HEK293 (cell line): ENCODE measurements around the gene PSMD12.
A peak's percentile ranks its signal among the peaks of the same experiment; 100 is the strongest.

Experiments used
- CTCF ChIA-PET: fragments of 350-600 bp; formaldehyde crosslinking; extraction: SDS; loops from one replicate; lab custom pipeline; 2021; ENCODE audit warnings: antibody characterized with exemption; lab: Yijun Ruan, JAX
- POLR2A ChIA-PET: fragments of 300-600 bp; formaldehyde crosslinking; extraction: SDS; loops from one replicate; lab custom pipeline; 2020; ENCODE audit warnings: antibody characterized with exemption, inconsistent platforms; lab: Yijun Ruan, JAX
- H3K27ac ChIP-seq: fragments of 200-500 bp; sonication (Bioruptor generic); 2 replicates; pipeline ENCODE4 v1.5.1; 2014; ENCODE audit warnings: low read depth, low read length, control low read depth, inconsistent platforms; ENCODE audit errors: extremely low read depth
- H3K36me3 ChIP-seq, 2 experiments: fragments of 200-500 bp in 1 of 2; sonication (Bioruptor generic) in 1 of 2; 1 replicate in 1 of 2; 2 replicates in 1 of 2; pipeline ENCODE4 v1.5.1; 2014 to 2017; ENCODE audit warnings: inconsistent platforms in 2 of 2, low read length in 2 of 2; ENCODE audit not compliant: control insufficient read depth in 2 of 2, insufficient read depth in 1 of 2
- H3K4me1 ChIP-seq: fragments of 200-500 bp; sonication (Bioruptor generic); 2 replicates; pipeline ENCODE4 v1.5.1; 2014; ENCODE audit warnings: mild to moderate bottlenecking, low read length, inconsistent platforms; ENCODE audit not compliant: control insufficient read depth, insufficient read depth
- H3K4me3 ChIP-seq: 2 replicates; pipeline ENCODE4 v1.5.1; 2011; ENCODE audit warnings: low read depth, mild to moderate bottlenecking, control low read depth, low read length, moderate library complexity
- H3K9me3 ChIP-seq: fragments of 200-500 bp; sonication (Bioruptor generic); 2 replicates; pipeline ENCODE4 v1.5.1; 2014; ENCODE audit warnings: low read depth, low read length, inconsistent platforms; ENCODE audit not compliant: control insufficient read depth, insufficient read depth
- EGR2 ChIP-seq: fragments of 450-650 bp; formaldehyde crosslinking; IDR thresholded peaks from 2 replicates; pipeline ENCODE4 v1.5.1; 2016; ENCODE audit warnings: low read depth, missing biosample characterization, missing genetic modification characterization
- INSM2 ChIP-seq: fragments of 450-650 bp; formaldehyde crosslinking; IDR thresholded peaks from 2 replicates; pipeline ENCODE4 v1.5.1; 2016; ENCODE audit warnings: missing biosample characterization, missing genetic modification characterization
- KLF16 ChIP-seq: fragments of 450-650 bp; formaldehyde crosslinking; IDR thresholded peaks from 2 replicates; pipeline ENCODE4 v1.5.1; 2017; ENCODE audit warnings: missing biosample characterization, missing genetic modification characterization
- KLF8 ChIP-seq: fragments of 450-650 bp; formaldehyde crosslinking; IDR thresholded peaks from 2 replicates; pipeline ENCODE4 v1.5.1; 2016; ENCODE audit warnings: missing biosample characterization, missing genetic modification characterization
- KLF9 ChIP-seq: fragments of 450-650 bp; formaldehyde crosslinking; IDR thresholded peaks from 2 replicates; pipeline ENCODE4 v1.5.1; 2016; ENCODE audit warnings: missing biosample characterization, missing genetic modification characterization, low read depth
- PATZ1 ChIP-seq: fragments of 450-650 bp; formaldehyde crosslinking; IDR thresholded peaks from 2 replicates; pipeline ENCODE4 v1.5.1; 2016; ENCODE audit warnings: missing biosample characterization, missing genetic modification characterization
- RBAK ChIP-seq: fragments of 450-650 bp; formaldehyde crosslinking; IDR thresholded peaks from 2 replicates; pipeline ENCODE4 v1.5.1; 2016; ENCODE audit warnings: missing biosample characterization, missing genetic modification characterization
- SP3 ChIP-seq: fragments of 450-650 bp; formaldehyde crosslinking; IDR thresholded peaks from 2 replicates; pipeline ENCODE4 v1.5.1; 2016; ENCODE audit warnings: missing biosample characterization, missing genetic modification characterization
- TSHZ1 ChIP-seq: fragments of 450-650 bp; formaldehyde crosslinking; IDR thresholded peaks from 2 replicates; pipeline ENCODE4 v1.5.1; 2016; ENCODE audit warnings: missing biosample characterization, missing genetic modification characterization, borderline replicate concordance
- YY1 ChIP-seq: fragments of 450-650 bp; formaldehyde crosslinking; IDR thresholded peaks from 2 replicates; pipeline ENCODE4 v1.5.1; 2018; ENCODE audit warnings: missing biosample characterization, missing genetic modification characterization
- ZNF138 ChIP-seq: fragments of 450-650 bp; formaldehyde crosslinking; IDR thresholded peaks from 2 replicates; pipeline ENCODE4 v1.5.1; 2016; ENCODE audit warnings: missing biosample characterization, missing genetic modification characterization, borderline replicate concordance
- ZNF146 ChIP-seq: fragments of 450-650 bp; formaldehyde crosslinking; IDR thresholded peaks from 2 replicates; pipeline ENCODE4 v1.5.1; 2016; ENCODE audit warnings: missing biosample characterization, missing genetic modification characterization
- ZNF155 ChIP-seq: fragments of 450-650 bp; formaldehyde crosslinking; IDR thresholded peaks from 2 replicates; pipeline ENCODE4 v1.5.1; 2016; ENCODE audit warnings: missing biosample characterization, missing genetic modification characterization
- ZNF169 ChIP-seq: fragments of 450-650 bp; formaldehyde crosslinking; IDR thresholded peaks from 2 replicates; pipeline ENCODE4 v1.5.1; 2016; ENCODE audit warnings: missing biosample characterization, missing genetic modification characterization
- ZNF2 ChIP-seq: fragments of 450-650 bp; formaldehyde crosslinking; IDR thresholded peaks from 2 replicates; pipeline ENCODE4 v1.5.1; 2016; ENCODE audit warnings: missing biosample characterization, missing genetic modification characterization
- ZNF335 ChIP-seq: fragments of 450-650 bp; formaldehyde crosslinking; conservative IDR thresholded peaks from 2 replicates; pipeline ENCODE4 v1.5.1; 2016; ENCODE audit warnings: missing biosample characterization, missing genetic modification characterization
- ZNF350 ChIP-seq: fragments of 450-650 bp; formaldehyde crosslinking; IDR thresholded peaks from 2 replicates; pipeline ENCODE4 v1.5.0; 2017; ENCODE audit warnings: missing biosample characterization, mild to moderate bottlenecking, missing genetic modification characterization
- ZNF362 ChIP-seq: fragments of 450-650 bp; formaldehyde crosslinking; IDR thresholded peaks from 2 replicates; pipeline ENCODE4 v1.5.1; 2016; ENCODE audit warnings: missing biosample characterization, missing genetic modification characterization
- ZNF366 ChIP-seq: fragments of 450-650 bp; formaldehyde crosslinking; conservative IDR thresholded peaks from 2 replicates; pipeline ENCODE4 v1.5.1; 2016; ENCODE audit warnings: missing biosample characterization, missing genetic modification characterization
- ZNF549 ChIP-seq: fragments of 450-650 bp; IDR thresholded peaks from 2 replicates; pipeline ENCODE4 v1.5.1; 2018; ENCODE audit warnings: missing biosample characterization, missing genetic modification characterization, mild to moderate bottlenecking, inconsistent platforms, moderate library complexity
- ZNF600 ChIP-seq: fragments of 450-650 bp; formaldehyde crosslinking; IDR thresholded peaks from 2 replicates; pipeline ENCODE4 v1.5.1; 2016; ENCODE audit warnings: missing biosample characterization, missing genetic modification characterization
- ZNF626 ChIP-seq: fragments of 450-650 bp; sonication (Bioruptor Pico); formaldehyde crosslinking; IDR thresholded peaks from 2 replicates; pipeline ENCODE4 v1.5.1; 2018; ENCODE audit warnings: missing biosample characterization, missing genetic modification characterization, inconsistent platforms
- ZNF660 ChIP-seq: fragments of 450-650 bp; IDR thresholded peaks from 2 replicates; pipeline ENCODE4 v1.5.1; 2018; ENCODE audit warnings: missing biosample characterization, mild to moderate bottlenecking, missing genetic modification characterization
- ZNF768 ChIP-seq: fragments of 450-650 bp; formaldehyde crosslinking; IDR thresholded peaks from 2 replicates; pipeline ENCODE4 v1.5.1; 2018; ENCODE audit warnings: missing biosample characterization, mild to moderate bottlenecking, missing genetic modification characterization

Gene PSMD12

GRCh38 chr17:67364847-67365737 is 1.3 kb downstream of the PSMD12 start (continued):
- no peak for TF ChIP-seq ZNF350 (tag by site-specific recombination)
- TF ChIP-seq ZNF335 (tag by site-specific recombination): no peak
- peak; percentile 46 for TF ChIP-seq SP3 (tag by site-specific recombination)
- TF ChIP-seq ZNF146 (tag by site-specific recombination): no peak
- TF ChIP-seq ZNF600: peak; percentile 57
- TF ChIP-seq PATZ1: 0 out of 2 replicates have a peak, but pooled peaks have one; percentile 35
- peak; percentile 97 for TF ChIP-seq ZNF362 (tag by site-specific recombination)
- no peak for TF ChIP-seq ZNF626 (tag by site-specific recombination)
- TF ChIP-seq ZNF768 (tag by site-specific recombination): no peak
- TF ChIP-seq KLF8 (tag by site-specific recombination): peak; percentile 19; the same call in 1 of the 2 replicates
- TF ChIP-seq KLF16 (tag by site-specific recombination): peak; percentile 54
- 0 out of 2 replicates have a peak, but pooled peaks have one; percentile 19 for TF ChIP-seq EGR2 (tag by site-specific recombination)
- TF ChIP-seq ZNF138 (tag by site-specific recombination): no peak
- TF ChIP-seq RBAK (tag by site-specific recombination): no peak
- TF ChIP-seq ZNF155 (tag by site-specific recombination): no peak
- TF ChIP-seq ZNF2: 0 out of 2 replicates have a peak, but pooled peaks have one; percentile 30
- TF ChIP-seq KLF9 (tag by site-specific recombination): no peak
- TF ChIP-seq, all 188 proteins: peak for 22

GRCh38 chr17:67362173-67362572 is 4.2 kb downstream of the PSMD12 start:
- CTCF ChIA-PET: interaction anchor here (1.0 kb wide), 2 partner anchors 17 to 241 kb away, joined by 3 read pairs; no protein-coding TSS in a partner anchor
- Histone ChIP-seq H3K27ac (no peak overlapping the region), H3K4me3 (no peak overlapping the region), H3K9me3 (no peaks in the 10 kb centered on the region), H3K4me1 (peaks cover 11% of the 10 kb centered on the region; the same call in 1 of the 2 replicates), H3K36me3 (peaks cover 46 to 48% of the 10 kb centered on the region in 2 experiments)
- TF ChIP-seq ZNF169 (no peak), ZNF366 (tag by site-specific recombination) (0 out of 2 replicates have a peak, but pooled peaks have one; percentile 10)
- POLR2A ChIA-PET: interaction anchor here (0.6 to 1.1 kb wide), 2 partner anchors 14 to 48 kb away, joined by 3 to 4 read pairs; no protein-coding TSS in a partner anchor

GRCh38 chr17:67360880-67361279 is 5.5 kb downstream of the PSMD12 start:
- ChIA-PET POLR2A (interaction anchor here (1.1 kb wide), 1 partner anchor 15 kb away, joined by 4 read pairs; no protein-coding TSS in a partner anchor), CTCF (interaction anchor here (0.7 to 1.9 kb wide), 3 partner anchors 11 to 441 kb away, joined by 3 to 7 read pairs (median 4); no protein-coding TSS in a partner anchor)
- H3K36me3 ChIP-seq: peaks cover 57 to 59% of the 10 kb centered on the region in 2 experiments
- peaks cover 11% of the 10 kb centered on the region; the same call in 1 of the 2 replicates for H3K4me1 ChIP-seq
- peak overlapping the region; percentile 18; the same call in 1 of the 2 replicates for H3K27ac ChIP-seq
- no peaks in the 10 kb centered on the region for H3K9me3 ChIP-seq
- H3K4me3 ChIP-seq: no peak overlapping the region
- TF ChIP-seq ZNF660 (tag by site-specific recombination) (no peak), KLF9 (tag by site-specific recombination) (no peak), YY1 (tag by site-specific recombination) (no peak), ZNF549 (tag by site-specific recombination) (no peak), ZNF169 (no peak), INSM2 (tag by site-specific recombination) (peak; percentile 64; the same call in 1 of the 2 replicates), ZNF350 (tag by site-specific recombination) (no peak), TSHZ1 (peak; percentile 60; the same call in 1 of the 2 replicates)
